WTC11 (cell line): ENCODE measurements around the gene CARMIL1.

Experiments
- CTCF ChIP-seq: fragments of 200-600 bp; IDR thresholded peaks from 2 replicates; pipeline ENCODE4 v1.8.0; 2022; ENCODE audit warnings: antibody characterized with exemption
- FOXP4 ChIP-seq: sonication (generic); formaldehyde crosslinking; IDR thresholded peaks from 2 replicates; pipeline ENCODE4 v1.8.0; 2022; ENCODE audit warnings: mild to moderate bottlenecking, missing genetic modification reagents
- JUN ChIP-seq: sonication (generic); formaldehyde crosslinking; IDR thresholded peaks from 2 replicates; pipeline ENCODE4 v1.8.0; 2023; ENCODE audit warnings: mild to moderate bottlenecking, missing genetic modification reagents
- MAX ChIP-seq: sonication (generic); formaldehyde crosslinking; IDR thresholded peaks from 2 replicates; pipeline ENCODE4 v1.8.0; 2022; ENCODE audit warnings: mild to moderate bottlenecking, missing genetic modification reagents
- NFE2L1 ChIP-seq: sonication (generic); formaldehyde crosslinking; IDR thresholded peaks from 2 replicates; pipeline ENCODE4 v1.8.1; 2023; ENCODE audit warnings: missing genetic modification reagents
- NR1H2 ChIP-seq: sonication (generic); formaldehyde crosslinking; IDR thresholded peaks from 2 replicates; pipeline ENCODE4 v1.9.0; 2021; ENCODE audit warnings: mild to moderate bottlenecking, moderate library complexity, missing genetic modification reagents
- TF ChIP-seq, protein P1 (sequence below): sonication (generic); formaldehyde crosslinking; IDR thresholded peaks from 2 replicates; pipeline ENCODE4 v1.8.0; 2023; ENCODE audit warnings: missing genetic modification reagents, mild to moderate bottlenecking, borderline replicate concordance

DNA sequence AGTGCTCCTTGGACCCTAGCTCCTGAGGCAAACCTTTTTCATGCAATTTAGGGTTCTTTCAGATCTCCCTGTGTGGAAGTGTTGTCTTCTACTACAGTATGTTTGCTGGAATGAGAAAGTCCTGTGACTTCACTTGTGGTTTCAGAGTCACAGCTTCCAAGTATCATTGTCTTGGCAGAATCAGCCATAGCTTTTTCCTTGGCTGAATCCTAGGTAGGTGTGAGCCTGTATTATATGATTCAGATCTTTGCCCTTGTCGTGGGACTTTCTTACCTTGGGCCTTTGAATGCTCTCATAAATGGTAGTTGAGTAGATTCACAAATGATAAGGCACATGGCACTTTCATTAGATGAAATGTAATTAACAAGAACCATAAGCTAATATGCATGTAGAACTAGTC is 16.5 kb downstream of the CARMIL1 start:
- no peak for TF ChIP-seq NFE2L1 (CRISPR knock-in tag)
- no peak for TF ChIP-seq CTCF
- no peak for TF ChIP-seq JUN (CRISPR knock-in tag)
- TF ChIP-seq MAX (CRISPR knock-in tag) = no peak
- TF ChIP-seq, protein P1, sequence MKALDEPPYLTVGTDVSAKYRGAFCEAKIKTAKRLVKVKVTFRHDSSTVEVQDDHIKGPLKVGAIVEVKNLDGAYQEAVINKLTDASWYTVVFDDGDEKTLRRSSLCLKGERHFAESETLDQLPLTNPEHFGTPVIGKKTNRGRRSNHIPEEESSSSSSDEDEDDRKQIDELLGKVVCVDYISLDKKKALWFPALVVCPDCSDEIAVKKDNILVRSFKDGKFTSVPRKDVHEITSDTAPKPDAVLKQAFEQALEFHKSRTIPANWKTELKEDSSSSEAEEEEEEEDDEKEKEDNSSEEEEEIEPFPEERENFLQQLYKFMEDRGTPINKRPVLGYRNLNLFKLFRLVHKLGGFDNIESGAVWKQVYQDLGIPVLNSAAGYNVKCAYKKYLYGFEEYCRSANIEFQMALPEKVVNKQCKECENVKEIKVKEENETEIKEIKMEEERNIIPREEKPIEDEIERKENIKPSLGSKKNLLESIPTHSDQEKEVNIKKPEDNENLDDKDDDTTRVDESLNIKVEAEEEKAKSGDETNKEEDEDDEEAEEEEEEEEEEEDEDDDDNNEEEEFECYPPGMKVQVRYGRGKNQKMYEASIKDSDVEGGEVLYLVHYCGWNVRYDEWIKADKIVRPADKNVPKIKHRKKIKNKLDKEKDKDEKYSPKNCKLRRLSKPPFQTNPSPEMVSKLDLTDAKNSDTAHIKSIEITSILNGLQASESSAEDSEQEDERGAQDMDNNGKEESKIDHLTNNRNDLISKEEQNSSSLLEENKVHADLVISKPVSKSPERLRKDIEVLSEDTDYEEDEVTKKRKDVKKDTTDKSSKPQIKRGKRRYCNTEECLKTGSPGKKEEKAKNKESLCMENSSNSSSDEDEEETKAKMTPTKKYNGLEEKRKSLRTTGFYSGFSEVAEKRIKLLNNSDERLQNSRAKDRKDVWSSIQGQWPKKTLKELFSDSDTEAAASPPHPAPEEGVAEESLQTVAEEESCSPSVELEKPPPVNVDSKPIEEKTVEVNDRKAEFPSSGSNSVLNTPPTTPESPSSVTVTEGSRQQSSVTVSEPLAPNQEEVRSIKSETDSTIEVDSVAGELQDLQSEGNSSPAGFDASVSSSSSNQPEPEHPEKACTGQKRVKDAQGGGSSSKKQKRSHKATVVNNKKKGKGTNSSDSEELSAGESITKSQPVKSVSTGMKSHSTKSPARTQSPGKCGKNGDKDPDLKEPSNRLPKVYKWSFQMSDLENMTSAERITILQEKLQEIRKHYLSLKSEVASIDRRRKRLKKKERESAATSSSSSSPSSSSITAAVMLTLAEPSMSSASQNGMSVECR (CRISPR knock-in tag) = no peak
- no peak for TF ChIP-seq FOXP4 (CRISPR knock-in tag)
- TF ChIP-seq NR1H2 (CRISPR knock-in tag) = no peak
